Measurements from ENCODE around the gene CDK5. TPM values are rescaled to one million over a fixed set of nuclear protein-coding genes. Genes with fewer than 3 reads are reported as not detected.

Gene CDK5
- total RNA-seq, 1 donor from 2014 or later = 27.0 TPM

GRCh38 chr7:151024435-151025056 lies 33.2 kb downstream of the CDK5 start, which contains the start of gene ATG9B:
TSS of gene ATG9B (minus strand) at chr7:151024494. CDS start at chr7:151024423, 71 bp downstream.
- Histone ChIP-seq H3K27me3 (ENCODE audit: control insufficient read depth, insufficient read depth, low read length) (peaks cover 11% of the 10 kb centered on the region), H3K36me3 (ENCODE audit: control insufficient read depth, insufficient read depth, low read length) (no peaks in the 10 kb centered on the region), H3K4me3 (ENCODE audit: low read depth, low read length) (no peak within 1 kb of the TSS)
- TF ChIP-seq, protein P1, sequence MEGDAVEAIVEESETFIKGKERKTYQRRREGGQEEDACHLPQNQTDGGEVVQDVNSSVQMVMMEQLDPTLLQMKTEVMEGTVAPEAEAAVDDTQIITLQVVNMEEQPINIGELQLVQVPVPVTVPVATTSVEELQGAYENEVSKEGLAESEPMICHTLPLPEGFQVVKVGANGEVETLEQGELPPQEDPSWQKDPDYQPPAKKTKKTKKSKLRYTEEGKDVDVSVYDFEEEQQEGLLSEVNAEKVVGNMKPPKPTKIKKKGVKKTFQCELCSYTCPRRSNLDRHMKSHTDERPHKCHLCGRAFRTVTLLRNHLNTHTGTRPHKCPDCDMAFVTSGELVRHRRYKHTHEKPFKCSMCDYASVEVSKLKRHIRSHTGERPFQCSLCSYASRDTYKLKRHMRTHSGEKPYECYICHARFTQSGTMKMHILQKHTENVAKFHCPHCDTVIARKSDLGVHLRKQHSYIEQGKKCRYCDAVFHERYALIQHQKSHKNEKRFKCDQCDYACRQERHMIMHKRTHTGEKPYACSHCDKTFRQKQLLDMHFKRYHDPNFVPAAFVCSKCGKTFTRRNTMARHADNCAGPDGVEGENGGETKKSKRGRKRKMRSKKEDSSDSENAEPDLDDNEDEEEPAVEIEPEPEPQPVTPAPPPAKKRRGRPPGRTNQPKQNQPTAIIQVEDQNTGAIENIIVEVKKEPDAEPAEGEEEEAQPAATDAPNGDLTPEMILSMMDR (IDR thresholded peaks at IDR 0.05; ENCODE audit: insufficient read depth, low read length, poor library complexity, severe bottlenecking) = no peak
- DNase-seq (ENCODE audit: low read depth) = no peak

DNA sequence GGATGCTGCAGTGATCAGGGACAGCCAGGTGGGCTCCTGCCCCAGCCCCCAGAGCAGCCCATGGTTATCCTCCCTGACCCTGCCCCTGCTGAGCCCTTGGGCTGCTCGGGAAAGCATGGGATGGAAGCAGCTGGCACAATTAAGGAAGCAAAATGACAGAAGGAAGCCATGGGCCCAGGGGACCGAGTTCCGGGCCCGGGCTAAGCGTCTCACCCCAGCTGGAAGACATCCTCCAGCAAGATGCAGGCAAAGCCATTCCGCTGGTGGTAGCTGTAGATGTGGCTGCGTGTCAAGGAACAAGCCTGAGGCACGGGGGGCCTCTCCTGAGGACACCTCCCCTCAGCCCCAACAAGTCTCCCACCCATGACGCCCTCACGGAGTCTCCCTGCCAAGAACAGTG lies 34.5 kb downstream of the CDK5 start:
- Histone ChIP-seq H3K27me3 (ENCODE audit: control insufficient read depth, insufficient read depth, low read length) (peaks cover 22% of the 10 kb centered on the region), H3K36me3 (ENCODE audit: control insufficient read depth, insufficient read depth, low read length) (no peaks in the 10 kb centered on the region), H3K4me3 (ENCODE audit: low read depth, low read length) (no peak overlapping the region)
- DNase-seq (ENCODE audit: low read depth) = no peak
- TF ChIP-seq, protein P1 (IDR thresholded peaks at IDR 0.05; ENCODE audit: insufficient read depth, low read length, poor library complexity, severe bottlenecking) = no peak

DNA sequence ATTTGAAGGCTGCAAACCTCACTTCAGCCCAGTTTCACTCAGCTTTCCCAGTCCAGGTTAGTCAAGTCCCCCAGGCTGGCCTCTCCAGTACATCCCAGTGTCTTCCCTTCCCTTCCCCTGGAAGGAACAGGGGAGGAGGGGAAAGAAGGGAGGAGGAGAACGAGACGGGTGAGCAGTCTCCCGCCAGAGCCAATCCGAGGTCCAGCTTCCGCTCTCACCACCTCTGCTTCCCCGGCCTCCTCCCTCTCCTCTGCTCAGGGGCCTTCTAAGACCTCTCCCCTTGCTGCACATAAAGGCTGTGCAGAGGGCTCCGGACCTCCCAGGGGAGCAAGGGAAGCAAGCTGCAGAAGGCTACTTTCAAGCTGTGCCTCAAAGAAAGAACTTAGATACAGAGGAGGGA lies 37.5 kb downstream of the CDK5 start:
- H3K27me3 ChIP-seq (ENCODE audit: control insufficient read depth, insufficient read depth, low read length) = peaks cover 41% of the 10 kb centered on the region
- H3K4me3 ChIP-seq (ENCODE audit: low read depth, low read length) = no peak overlapping the region
- TF ChIP-seq, protein P1 (IDR thresholded peaks at IDR 0.05; ENCODE audit: insufficient read depth, low read length, poor library complexity, severe bottlenecking) = no peak
- DNase-seq (ENCODE audit: low read depth) = no peak
- H3K36me3 ChIP-seq (ENCODE audit: control insufficient read depth, insufficient read depth, low read length) = no peaks in the 10 kb centered on the region

- H3K4me3 ChIP-seq (ENCODE audit: low read depth, low read length) = no peak overlapping the region
- TF ChIP-seq, protein P1 (IDR thresholded peaks at IDR 0.05; ENCODE audit: insufficient read depth, low read length, poor library complexity, severe bottlenecking) = no peak
- H3K27me3 ChIP-seq (ENCODE audit: control insufficient read depth, insufficient read depth, low read length) = peaks cover 43% of the 10 kb centered on the region
- H3K36me3 ChIP-seq (ENCODE audit: control insufficient read depth, insufficient read depth, low read length) = no peaks in the 10 kb centered on the region
- no peak for DNase-seq (ENCODE audit: low read depth)
These were observed 38.6 kb downstream of the CDK5 start for GRCh38 chr7:151019130-151019447.

- H3K36me3 ChIP-seq (ENCODE audit: control insufficient read depth, insufficient read depth, low read length) = no peaks in the 10 kb centered on the region
- peaks cover 49% of the 10 kb centered on the region for H3K27me3 ChIP-seq (ENCODE audit: control insufficient read depth, insufficient read depth, low read length)
- TF ChIP-seq, protein P1 (IDR thresholded peaks at IDR 0.05; ENCODE audit: insufficient read depth, low read length, poor library complexity, severe bottlenecking) = no peak
- no peak for DNase-seq (ENCODE audit: low read depth)
- no peak overlapping the region for H3K4me3 ChIP-seq (ENCODE audit: low read depth, low read length)
These were observed 39.1 kb downstream of the CDK5 start for GRCh38 chr7:151018421-151019129.
